WTC11 (cell line): ENCODE measurements around the gene PTPRJ. TPM values are rescaled to one million over a fixed set of nuclear protein-coding genes. Genes with fewer than 3 reads are reported as not detected.
"Not testable (repeated sequence)": the region's sequence is repeated elsewhere in the genome, so short reads cannot be mapped to it uniquely, and the experiment has no call there.

ENCODE experiments used
- ATAC-seq: fragments of 200-7000 bp; cut with Tn5 transposase; 2 replicates; pipeline ENCODE4 v1.10.0; 2021; ENCODE audit warnings: mild to moderate bottlenecking, moderate library complexity
- CTCF ChIA-PET: fragments of 300-600 bp; sonication (Branson Sonifier 250); formaldehyde crosslinking; loops from one replicate; lab custom pipeline; 2021; ENCODE audit warnings: antibody characterized with exemption; lab: Charles Lee
- POLR2A ChIA-PET: fragments of 350-600 bp; sonication (Branson Sonifier 250); formaldehyde crosslinking; loops from one replicate; lab custom pipeline; 2021; ENCODE audit warnings: antibody characterized with exemption; lab: Charles Lee
- DNase-seq: peaks from one replicate; pipeline ENCODE4 v3.0.0; 2021; ENCODE audit warnings: low spot score
- H3K27ac Mint-ChIP-seq: 2 replicates; pipeline ENCODE4 v1.8.0; 2021; ENCODE audit warnings: mixed read lengths
- H3K27me3 Mint-ChIP-seq: 2 replicates; pipeline ENCODE4 v1.8.0; 2021; ENCODE audit warnings: low read depth, mild to moderate bottlenecking, moderate library complexity, mixed read lengths
- H3K36me3 Mint-ChIP-seq: 2 replicates; pipeline ENCODE4 v1.8.0; 2021; ENCODE audit warnings: mixed read lengths
- H3K4me1 Mint-ChIP-seq: 2 replicates; pipeline ENCODE4 v1.8.0; 2022; ENCODE audit warnings: mixed read lengths
- H3K4me3 Mint-ChIP-seq: 2 replicates; pipeline ENCODE4 v1.8.0; 2021; ENCODE audit warnings: mild to moderate bottlenecking, moderate library complexity, mixed read lengths
- H3K9me3 Mint-ChIP-seq: 2 replicates; pipeline ENCODE4 v1.8.0; 2021; ENCODE audit warnings: mixed read lengths
- ATF2 ChIP-seq: sonication (generic); formaldehyde crosslinking; IDR thresholded peaks from 2 replicates; pipeline ENCODE4 v1.8.1; 2022; ENCODE audit warnings: low read depth, missing genetic modification reagents, borderline replicate concordance
- CTCF ChIP-seq: fragments of 200-600 bp; IDR thresholded peaks from 2 replicates; pipeline ENCODE4 v1.8.0; 2022; ENCODE audit warnings: antibody characterized with exemption
- FOXJ3 ChIP-seq: sonication (generic); formaldehyde crosslinking; IDR thresholded peaks from 2 replicates; pipeline ENCODE4 v1.9.0; 2021; ENCODE audit warnings: missing genetic modification reagents, mild to moderate bottlenecking, borderline replicate concordance
- FOXP1 ChIP-seq: sonication (generic); formaldehyde crosslinking; IDR thresholded peaks from 2 replicates; pipeline ENCODE4 v1.8.0; 2022; ENCODE audit warnings: missing genetic modification reagents, mild to moderate bottlenecking, moderate library complexity, borderline replicate concordance
- GABPB1 ChIP-seq: sonication (generic); formaldehyde crosslinking; IDR thresholded peaks from 2 replicates; pipeline ENCODE4 v1.8.1; 2023; ENCODE audit warnings: mild to moderate bottlenecking, missing genetic modification reagents
- HMGA2 ChIP-seq: fragments of 250-450 bp; sonication (Bioruptor Pico); IDR thresholded peaks from 2 replicates; pipeline ENCODE4 v1.4.0; 2021; ENCODE audit warnings: mild to moderate bottlenecking, moderate library complexity
- JAZF1 ChIP-seq: fragments of 250-450 bp; sonication (Bioruptor Pico); IDR thresholded peaks from 2 replicates; pipeline ENCODE4 v1.9.0; 2021; ENCODE audit warnings: moderate library complexity, mild to moderate bottlenecking, inconsistent platforms
- NFE2L1 ChIP-seq: sonication (generic); formaldehyde crosslinking; IDR thresholded peaks from 2 replicates; pipeline ENCODE4 v1.8.1; 2023; ENCODE audit warnings: missing genetic modification reagents
- NR2C2 ChIP-seq: sonication (generic); formaldehyde crosslinking; IDR thresholded peaks from 2 replicates; pipeline ENCODE4 v1.8.0; 2022; ENCODE audit warnings: mild to moderate bottlenecking, missing genetic modification reagents
- NR3C1 ChIP-seq: sonication (generic); formaldehyde crosslinking; conservative IDR thresholded peaks from 2 replicates; pipeline ENCODE4 v1.8.1; 2023; ENCODE audit warnings: low read depth, mild to moderate bottlenecking, missing genetic modification reagents
- RELA ChIP-seq: sonication (generic); formaldehyde crosslinking; IDR thresholded peaks from 2 replicates; pipeline ENCODE4 v1.8.1; 2022; ENCODE audit warnings: missing genetic modification reagents, mild to moderate bottlenecking, borderline replicate concordance
- SP1 ChIP-seq: sonication (generic); formaldehyde crosslinking; conservative IDR thresholded peaks from 2 replicates; pipeline ENCODE4 v1.8.1; 2022; ENCODE audit warnings: missing genetic modification reagents
- ZNF138 ChIP-seq: sonication (generic); formaldehyde crosslinking; conservative IDR thresholded peaks from 2 replicates; pipeline ENCODE4 v1.8.1; 2022; ENCODE audit warnings: mild to moderate bottlenecking, moderate library complexity, missing genetic modification reagents
- ZNF317 ChIP-seq: sonication (generic); formaldehyde crosslinking; IDR thresholded peaks from 2 replicates; pipeline ENCODE4 v1.8.1; 2023; ENCODE audit warnings: low read depth, mild to moderate bottlenecking, moderate library complexity, missing genetic modification reagents, borderline replicate concordance
- total RNA-seq: library from RNA; stranded (reverse); gene quantifications from 3 replicates; pipeline ENCODE4 v1.2.3, GENCODE V29; 2021
- TF ChIP-seq, protein P1 (sequence below): sonication (generic); formaldehyde crosslinking; IDR thresholded peaks from 2 replicates; pipeline ENCODE4 v1.8.0; 2022; ENCODE audit warnings: missing genetic modification reagents
- TF ChIP-seq, protein P2 (sequence below): fragments of 250-450 bp; sonication (Bioruptor Pico); IDR thresholded peaks from 2 replicates; pipeline ENCODE4 v1.9.0; 2021; ENCODE audit warnings: mild to moderate bottlenecking

The PTPRJ gene
- total RNA-seq, 1 experiment from 2014 or later: 19.5 TPM

GRCh38 chr11:47948137-47948536 is 32.2 kb upstream of the PTPRJ start:
- H3K36me3 Mint-ChIP-seq: no peaks in the 10 kb centered on the region
- ChIA-PET CTCF (interaction anchor here (1.5 kb wide), 1 partner anchor 16 kb away, joined by 4 read pairs; no protein-coding TSS in a partner anchor), POLR2A (no interaction called here)
- no peak overlapping the region for H3K4me3 Mint-ChIP-seq
- H3K27me3 Mint-ChIP-seq: no peaks in the 10 kb centered on the region
- TF ChIP-seq, protein P1, sequence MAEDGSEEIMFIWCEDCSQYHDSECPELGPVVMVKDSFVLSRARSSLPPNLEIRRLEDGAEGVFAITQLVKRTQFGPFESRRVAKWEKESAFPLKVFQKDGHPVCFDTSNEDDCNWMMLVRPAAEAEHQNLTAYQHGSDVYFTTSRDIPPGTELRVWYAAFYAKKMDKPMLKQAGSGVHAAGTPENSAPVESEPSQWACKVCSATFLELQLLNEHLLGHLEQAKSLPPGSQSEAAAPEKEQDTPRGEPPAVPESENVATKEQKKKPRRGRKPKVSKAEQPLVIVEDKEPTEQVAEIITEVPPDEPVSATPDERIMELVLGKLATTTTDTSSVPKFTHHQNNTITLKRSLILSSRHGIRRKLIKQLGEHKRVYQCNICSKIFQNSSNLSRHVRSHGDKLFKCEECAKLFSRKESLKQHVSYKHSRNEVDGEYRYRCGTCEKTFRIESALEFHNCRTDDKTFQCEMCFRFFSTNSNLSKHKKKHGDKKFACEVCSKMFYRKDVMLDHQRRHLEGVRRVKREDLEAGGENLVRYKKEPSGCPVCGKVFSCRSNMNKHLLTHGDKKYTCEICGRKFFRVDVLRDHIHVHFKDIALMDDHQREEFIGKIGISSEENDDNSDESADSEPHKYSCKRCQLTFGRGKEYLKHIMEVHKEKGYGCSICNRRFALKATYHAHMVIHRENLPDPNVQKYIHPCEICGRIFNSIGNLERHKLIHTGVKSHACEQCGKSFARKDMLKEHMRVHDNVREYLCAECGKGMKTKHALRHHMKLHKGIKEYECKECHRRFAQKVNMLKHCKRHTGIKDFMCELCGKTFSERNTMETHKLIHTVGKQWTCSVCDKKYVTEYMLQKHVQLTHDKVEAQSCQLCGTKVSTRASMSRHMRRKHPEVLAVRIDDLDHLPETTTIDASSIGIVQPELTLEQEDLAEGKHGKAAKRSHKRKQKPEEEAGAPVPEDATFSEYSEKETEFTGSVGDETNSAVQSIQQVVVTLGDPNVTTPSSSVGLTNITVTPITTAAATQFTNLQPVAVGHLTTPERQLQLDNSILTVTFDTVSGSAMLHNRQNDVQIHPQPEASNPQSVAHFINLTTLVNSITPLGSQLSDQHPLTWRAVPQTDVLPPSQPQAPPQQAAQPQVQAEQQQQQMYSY: peak; percentile 94
- no peak for TF ChIP-seq CTCF
- DNase-seq (no peak), ATAC-seq (peak; percentile 34)
- no peak overlapping the region for H3K27ac Mint-ChIP-seq
- no peaks in the 10 kb centered on the region for H3K9me3 Mint-ChIP-seq
- H3K4me1 Mint-ChIP-seq: peaks cover 34% of the 10 kb centered on the region

DNA sequence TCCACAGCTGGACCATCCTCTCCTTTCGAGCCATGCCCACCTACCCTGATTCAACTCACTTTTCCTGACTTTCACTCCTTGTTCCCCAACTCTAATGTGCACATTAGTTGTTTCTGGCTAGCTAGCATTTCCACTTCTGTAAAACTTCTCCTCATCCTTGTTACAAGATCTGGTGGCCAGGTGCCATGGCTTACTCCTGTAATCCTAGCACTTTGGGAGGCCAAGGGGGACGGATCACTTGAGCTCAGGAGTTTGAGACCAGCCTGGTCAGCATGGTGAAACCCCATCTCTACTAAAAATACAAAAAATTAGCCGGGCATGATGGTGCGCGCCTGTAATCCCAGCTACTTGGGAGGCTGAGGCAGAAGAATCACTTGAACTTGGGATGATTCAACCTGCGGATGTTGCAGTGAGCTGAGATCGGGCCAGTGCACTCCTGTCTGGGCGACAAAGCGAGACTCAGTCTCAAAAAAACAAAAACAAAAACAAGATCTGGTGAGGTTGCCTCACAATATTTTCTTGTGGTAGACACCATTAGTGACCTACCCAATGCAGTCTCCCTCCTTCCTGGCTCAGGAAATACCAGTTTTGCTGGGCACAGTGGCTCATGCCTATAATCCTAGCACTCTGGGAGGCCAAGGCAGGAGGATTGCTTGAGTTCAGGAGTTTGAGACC is 31.2 kb upstream of the PTPRJ start:
- H3K27ac Mint-ChIP-seq, H3K9me3 Mint-ChIP-seq, ATAC-seq, H3K4me3 Mint-ChIP-seq, DNase-seq, H3K27me3 Mint-ChIP-seq, H3K36me3 Mint-ChIP-seq, POLR2A ChIA-PET: not testable (repeated sequence)
- peaks cover 31% of the 10 kb centered on the region for H3K4me1 Mint-ChIP-seq
- CTCF ChIA-PET: interaction anchor here (1.3 to 1.5 kb wide), 2 partner anchors 15 to 80 kb away, joined by 3 to 4 read pairs; no protein-coding TSS in a partner anchor

DNA sequence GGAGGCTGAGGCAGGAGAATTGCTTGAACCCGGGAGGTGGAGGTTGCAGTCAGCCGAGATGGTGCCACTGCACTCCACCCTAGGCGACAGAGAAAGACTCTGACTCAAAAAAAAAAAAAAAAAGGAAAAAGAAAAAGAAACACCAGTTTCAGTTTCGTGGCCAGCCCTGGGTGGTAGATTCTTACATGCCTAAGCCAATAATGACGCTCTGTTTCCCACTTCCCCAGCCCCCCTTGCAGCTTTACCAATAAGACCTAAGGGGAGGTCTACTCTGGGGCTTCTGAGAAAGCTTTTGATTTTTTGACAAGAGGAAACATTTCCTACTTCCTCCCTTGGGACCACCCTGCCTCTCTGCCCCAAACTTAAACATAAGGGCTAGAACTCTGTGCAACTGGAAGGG is 30.0 kb upstream of the PTPRJ start:
- H3K4me3 Mint-ChIP-seq: no peak overlapping the region
- peaks cover 22% of the 10 kb centered on the region for H3K4me1 Mint-ChIP-seq
- H3K27ac Mint-ChIP-seq: no peak overlapping the region
- H3K9me3 Mint-ChIP-seq: no peaks in the 10 kb centered on the region
- TF ChIP-seq JAZF1 (CRISPR knock-in tag) (no peak), FOXP1 (CRISPR knock-in tag) (no peak), NR2C2 (CRISPR knock-in tag) (no peak), FOXJ3 (CRISPR knock-in tag) (no peak), NR3C1 (CRISPR knock-in tag) (no peak), RELA (CRISPR knock-in tag) (no peak), ZNF138 (CRISPR knock-in tag) (no peak), NFE2L1 (CRISPR knock-in tag) (no peak), ATF2 (CRISPR knock-in tag) (no peak), ZNF317 (CRISPR knock-in tag) (no peak), SP1 (CRISPR knock-in tag) (no peak), HMGA2 (CRISPR knock-in tag) (no peak), GABPB1 (CRISPR knock-in tag) (no peak)
- TF ChIP-seq, protein P2, sequence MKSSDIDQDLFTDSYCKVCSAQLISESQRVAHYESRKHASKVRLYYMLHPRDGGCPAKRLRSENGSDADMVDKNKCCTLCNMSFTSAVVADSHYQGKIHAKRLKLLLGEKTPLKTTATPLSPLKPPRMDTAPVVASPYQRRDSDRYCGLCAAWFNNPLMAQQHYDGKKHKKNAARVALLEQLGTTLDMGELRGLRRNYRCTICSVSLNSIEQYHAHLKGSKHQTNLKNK (CRISPR knock-in tag): no peak
- DNase-seq (no peak), ATAC-seq (no peak)
- CTCF ChIA-PET: no interaction called here
- no peaks in the 10 kb centered on the region for H3K27me3 Mint-ChIP-seq
- H3K36me3 Mint-ChIP-seq: no peaks in the 10 kb centered on the region
- POLR2A ChIA-PET: interaction anchor here (0.7 kb wide), 1 partner anchor 42 kb away, joined by 5 read pairs; no protein-coding TSS in a partner anchor

DNA sequence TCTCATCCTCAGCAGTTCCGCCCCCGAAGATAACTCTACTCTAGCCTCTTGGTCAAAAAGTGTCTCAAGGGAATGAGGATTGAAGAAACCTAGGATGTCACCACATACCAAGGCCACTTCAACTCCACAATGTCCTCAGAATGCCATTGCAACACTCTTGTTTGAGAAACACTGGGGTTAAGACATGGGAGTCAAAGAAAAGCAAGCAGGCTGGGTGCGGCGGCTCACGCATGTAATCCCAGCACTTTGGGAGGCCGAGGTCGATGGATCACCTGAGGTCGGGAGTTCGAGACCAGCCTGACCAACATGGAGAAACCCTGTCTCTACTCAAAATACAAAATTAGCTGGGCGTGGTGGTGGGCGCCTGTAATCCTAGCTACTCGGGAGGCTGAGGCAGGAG is 28.9 kb upstream of the PTPRJ start:
- CTCF ChIA-PET, H3K4me3 Mint-ChIP-seq: not testable (repeated sequence)
- peaks cover 17% of the 10 kb centered on the region for H3K4me1 Mint-ChIP-seq

More for the DNA sequence above, 28.9 kb upstream of the PTPRJ start:
- H3K36me3 Mint-ChIP-seq, H3K27ac Mint-ChIP-seq, DNase-seq, H3K27me3 Mint-ChIP-seq, ATAC-seq, POLR2A ChIA-PET, H3K9me3 Mint-ChIP-seq: not testable (repeated sequence)
